NK-92 treated with Interleukin-12 subunit alpha and Interleukin-12 subunit beta, amount 100 ng/mL, for 24 hours (cell line): ENCODE results near the gene ARHGAP11B.
"Not testable (repeated sequence)": the region's sequence is repeated elsewhere in the genome, so short reads cannot be mapped to it uniquely, and the experiment has no call there.

ENCODE experiments used
- DNase-seq: peaks from one replicate; lab custom pipeline; 2025; lab: John Stamatoyannopoulos, UW

The ARHGAP11B gene

DNA sequence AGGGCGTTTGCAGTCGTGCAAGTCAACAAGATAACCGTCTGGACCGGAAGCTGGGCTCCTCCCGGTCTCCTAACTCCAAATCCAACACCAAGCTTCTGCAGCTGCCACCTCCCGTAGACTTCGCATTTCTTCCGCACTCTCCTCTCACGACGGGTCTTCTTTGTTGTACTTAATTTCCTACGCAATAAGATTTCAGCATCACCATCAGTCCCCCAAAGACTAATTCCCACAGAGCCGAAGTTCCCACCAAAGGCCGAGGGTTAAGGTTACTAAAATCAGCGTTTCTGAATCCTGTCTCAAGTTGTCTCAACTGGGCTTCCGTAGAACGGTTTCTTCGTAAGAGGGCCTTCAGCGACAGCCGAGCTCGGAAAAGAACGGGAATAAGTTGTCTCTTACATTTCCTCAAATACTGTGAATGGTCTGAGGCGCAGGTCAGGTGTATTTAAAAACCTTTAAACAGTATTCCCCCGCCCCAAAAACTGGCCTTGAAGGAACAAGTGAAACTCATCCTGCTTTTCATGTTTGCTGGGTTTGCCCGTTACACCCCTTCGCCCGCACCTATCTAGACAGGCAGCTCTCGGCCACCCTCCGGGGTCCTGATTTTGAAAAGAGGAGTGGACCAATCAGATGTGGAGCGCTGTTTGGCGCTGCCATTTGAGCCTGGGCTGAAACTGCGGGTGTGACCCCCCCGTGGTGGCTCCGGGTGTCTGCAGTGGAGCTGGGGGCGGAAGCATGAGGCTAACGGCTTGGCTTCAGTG, at the start of gene ARHGAP11B:
ARHGAP11B (plus strand) TSS at position 693 of the 758 bp plus-strand sequence.
- not testable (repeated sequence) for DNase-seq

DNA sequence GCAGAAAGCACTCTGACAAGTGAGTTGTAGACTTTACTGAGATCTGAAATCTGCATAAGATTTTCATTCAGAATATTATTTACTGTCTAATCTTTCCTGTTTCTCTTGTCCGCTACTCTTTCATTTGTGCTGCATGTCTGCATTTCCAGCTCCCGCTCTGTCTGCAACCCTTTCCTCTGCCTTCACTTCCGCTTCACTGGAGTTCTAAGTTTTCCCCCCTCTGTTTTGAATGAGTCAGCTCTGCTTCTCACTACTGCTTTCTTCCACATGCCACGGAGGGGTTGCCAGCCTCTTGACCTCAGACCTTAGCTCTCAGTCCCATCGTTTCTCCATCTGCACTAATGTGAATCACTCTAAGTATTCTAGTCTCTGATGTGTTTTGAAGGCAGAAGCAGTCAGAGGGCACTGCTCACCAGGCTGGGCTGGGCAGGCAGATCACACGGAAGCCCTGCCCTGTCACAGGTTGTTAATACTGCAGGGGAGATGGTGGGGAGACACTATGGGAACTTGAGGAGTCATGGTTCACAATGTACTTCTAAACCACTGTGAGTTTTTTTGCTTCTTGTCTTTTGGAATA, 46.4 kb upstream of the ARHGAP11B start:
- not testable (repeated sequence) for DNase-seq

GRCh38 chr15:30580716-30581115, 45.2 kb upstream of the ARHGAP11B start:
- DNase-seq, result not testable (repeated sequence)

DNA sequence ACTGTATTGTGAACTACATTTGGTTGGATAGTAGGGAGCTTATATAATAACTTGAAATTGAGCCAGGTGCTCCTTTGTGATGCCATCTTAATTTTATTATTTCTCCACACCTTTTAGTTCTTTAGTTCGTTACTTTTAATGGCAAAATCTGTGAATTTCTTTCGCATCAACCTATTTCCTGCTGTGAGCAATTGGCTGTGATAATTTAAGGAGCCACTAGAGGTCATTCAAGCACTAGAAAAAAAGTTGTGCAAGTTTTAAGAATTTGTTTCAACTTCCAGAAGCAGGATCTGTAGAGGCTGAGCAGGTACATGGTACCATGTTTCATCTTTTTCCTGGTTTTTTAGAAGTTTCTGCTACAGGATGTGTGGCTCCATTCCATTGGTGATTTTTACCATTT, 27.0 kb upstream of the ARHGAP11B start:
- not testable (repeated sequence) for DNase-seq

DNA sequence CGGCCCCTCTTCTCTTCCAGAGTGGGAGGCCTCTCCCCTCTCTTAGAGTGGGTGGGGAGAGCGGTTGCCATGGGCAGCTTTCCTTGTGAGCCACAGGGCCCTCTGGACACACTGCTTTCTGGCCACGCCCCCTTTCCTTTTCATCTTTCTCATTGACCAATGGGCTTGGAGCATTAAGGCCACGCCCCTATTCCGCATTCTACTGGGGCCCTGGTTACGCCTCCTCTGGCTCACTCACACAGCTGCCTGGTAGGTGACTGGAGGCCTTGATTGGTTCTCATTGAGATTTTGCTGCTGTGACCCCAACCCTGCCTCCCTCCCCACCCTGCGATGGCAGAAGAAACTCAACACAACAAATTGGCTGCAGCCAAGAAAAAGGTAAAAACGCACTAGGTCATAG, 22.1 kb upstream of the ARHGAP11B start, which contains the start of gene GOLGA8H:
GOLGA8H (plus strand) TSS at position 233 of the 400 bp plus-strand sequence; CDS start at position 331, 98 bp downstream.
- DNase-seq, result not testable (repeated sequence)

DNA sequence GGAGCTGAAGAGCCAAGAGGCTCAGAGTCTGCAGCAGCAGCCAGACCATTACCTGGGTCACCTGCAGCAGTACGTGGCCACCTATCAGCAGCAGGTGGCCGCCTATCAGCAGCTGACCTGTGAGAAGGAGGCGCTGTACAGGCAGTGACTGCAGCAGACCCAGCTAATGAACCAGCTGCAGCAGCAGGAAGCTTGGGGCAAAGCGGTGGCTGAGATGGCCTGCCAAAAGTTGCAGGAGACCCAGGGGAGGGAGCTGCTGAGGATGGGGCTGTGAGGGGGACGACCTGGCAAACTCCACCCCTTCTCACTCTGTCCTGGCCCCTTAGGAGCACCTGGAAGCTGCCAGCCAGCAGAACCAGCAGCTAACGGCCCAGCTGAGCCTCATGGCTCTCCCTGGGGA, 13.7 kb upstream of the ARHGAP11B start:
- not testable (repeated sequence) for DNase-seq

DNA sequence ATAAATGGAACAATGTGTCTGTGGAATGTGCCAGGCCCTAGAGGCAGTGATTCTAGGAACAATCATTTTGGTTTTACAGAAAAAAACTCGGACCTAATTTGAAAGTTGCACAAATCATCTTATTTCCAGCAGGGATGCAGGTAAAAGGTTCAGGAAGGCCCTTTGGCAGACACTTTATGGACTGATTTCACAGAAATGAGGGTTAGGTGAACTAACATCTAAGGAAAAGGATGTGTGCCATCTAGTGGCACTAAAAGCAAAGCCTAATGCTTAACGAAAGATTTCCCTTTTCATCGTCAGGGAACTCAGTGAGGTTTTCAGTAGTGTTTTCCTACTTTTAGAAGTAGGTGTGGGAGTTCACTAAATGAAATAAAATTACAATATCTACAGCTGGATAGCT, 4.6 kb upstream of the ARHGAP11B start:
- not testable (repeated sequence) for DNase-seq

GRCh38 chr15:30626194-30626565, 252 bp downstream of the ARHGAP11B start:
- DNase-seq, result not testable (repeated sequence)

- not testable (repeated sequence) for DNase-seq
Measured at GRCh38 chr15:30626632-30627031, 704 bp downstream of the ARHGAP11B start.

- DNase-seq, result no peak
Measured at GRCh38 chr15:30650012-30650929, 24.3 kb downstream of the ARHGAP11B start.

- not testable (repeated sequence) for DNase-seq
Measured at GRCh38 chr15:30661154-30661553, 35.2 kb downstream of the ARHGAP11B start.

GRCh38 chr15:30669621-30670020, 43.7 kb downstream of the ARHGAP11B start:
- DNase-seq, result not testable (repeated sequence)

DNA sequence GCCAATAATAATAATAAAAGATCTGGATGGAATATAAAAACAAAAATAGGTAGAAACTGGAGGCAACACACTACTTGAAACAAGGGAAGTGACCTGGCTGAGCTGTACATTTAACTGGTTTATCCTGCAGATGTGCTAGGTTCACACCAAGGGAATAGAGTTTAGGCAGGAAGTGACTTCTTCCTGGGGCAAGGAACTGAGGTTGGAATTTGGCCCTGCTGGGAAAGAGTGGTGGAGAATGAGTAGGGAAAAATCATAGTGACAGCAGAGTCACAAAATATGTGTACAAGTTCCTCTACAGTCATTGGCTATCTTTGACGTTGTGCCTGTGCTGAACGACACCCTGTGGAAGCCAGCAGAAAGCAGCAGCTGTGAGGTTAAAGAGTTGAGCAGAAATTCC, 44.1 kb downstream of the ARHGAP11B start:
- DNase-seq, result no peak

GRCh38 chr15:30671309-30671708, 45.4 kb downstream of the ARHGAP11B start:
- DNase-seq, result no peak

DNA sequence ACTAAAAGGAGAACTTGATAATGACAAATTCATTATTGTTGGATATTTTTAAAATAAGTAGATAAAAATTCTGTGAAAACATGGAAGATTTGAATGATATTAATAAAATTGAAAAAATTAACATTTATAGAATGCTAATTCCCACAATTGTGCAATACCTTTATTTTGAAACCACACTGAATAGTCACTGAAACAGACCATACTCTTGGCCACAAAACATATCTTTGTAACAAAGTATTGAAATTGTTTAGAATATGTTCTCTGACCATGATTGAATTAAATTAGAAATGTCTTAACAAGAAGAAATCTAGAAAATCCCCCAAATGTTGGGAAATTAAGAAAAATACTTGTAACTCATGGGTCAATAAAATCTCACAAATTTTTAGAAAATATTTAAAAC, 49.2 kb downstream of the ARHGAP11B start:
- DNase-seq, result no peak

GRCh38 chr15:30675891-30676290, 50.0 kb downstream of the ARHGAP11B start:
- not testable (repeated sequence) for DNase-seq

DNA sequence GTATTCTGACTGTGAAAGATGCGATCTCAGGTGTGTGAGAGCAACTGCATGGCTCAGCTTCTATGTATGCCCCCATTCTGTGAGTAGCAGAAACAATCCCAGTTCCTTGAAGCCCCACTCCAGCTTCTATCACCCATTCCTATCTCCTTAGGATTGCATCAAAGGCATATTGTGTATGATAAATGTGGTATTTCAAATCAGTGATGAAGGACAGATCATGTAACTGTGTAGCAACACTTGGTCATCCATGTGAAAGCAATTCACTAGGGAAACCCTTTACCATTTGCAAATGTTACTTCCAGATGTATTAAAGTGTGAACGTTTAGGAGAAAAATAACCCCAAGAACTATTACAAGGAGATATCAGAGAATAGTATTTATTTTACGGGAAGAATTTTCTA, 55.1 kb downstream of the ARHGAP11B start:
- DNase-seq, result not testable (repeated sequence)

GRCh38 chr15:30685709-30686285, 59.9 kb downstream of the ARHGAP11B start:
- DNase-seq, result not testable (repeated sequence)

DNA sequence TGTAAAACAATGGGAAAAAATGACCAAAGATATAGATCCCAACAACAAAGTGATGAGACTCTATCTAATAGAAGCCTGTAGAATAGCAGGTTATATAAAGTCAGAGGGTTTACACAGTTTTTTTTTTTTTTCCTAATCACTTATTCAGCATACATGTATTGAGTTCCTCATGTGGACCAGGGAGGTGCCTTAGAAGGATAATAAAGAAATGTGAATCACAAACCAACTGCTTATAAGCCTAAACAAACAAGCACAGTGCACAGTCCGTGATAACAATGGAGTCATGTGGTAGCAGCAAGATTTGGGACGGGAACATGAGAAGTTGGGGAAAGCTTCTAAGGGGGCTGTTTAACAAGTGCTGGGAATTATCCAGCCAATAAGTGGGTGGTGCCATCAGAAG, 60.7 kb downstream of the ARHGAP11B start:
- DNase-seq, result not testable (repeated sequence)
